ENCODE data around the gene PSD4. TPM values are rescaled to one million over a fixed set of nuclear protein-coding genes. Genes with fewer than 3 reads are reported as not detected.

PSD4 gene
- total and polyA plus RNA-seq, 12 donors: 19.2 to 164 (median 70.5) TPM

DNA sequence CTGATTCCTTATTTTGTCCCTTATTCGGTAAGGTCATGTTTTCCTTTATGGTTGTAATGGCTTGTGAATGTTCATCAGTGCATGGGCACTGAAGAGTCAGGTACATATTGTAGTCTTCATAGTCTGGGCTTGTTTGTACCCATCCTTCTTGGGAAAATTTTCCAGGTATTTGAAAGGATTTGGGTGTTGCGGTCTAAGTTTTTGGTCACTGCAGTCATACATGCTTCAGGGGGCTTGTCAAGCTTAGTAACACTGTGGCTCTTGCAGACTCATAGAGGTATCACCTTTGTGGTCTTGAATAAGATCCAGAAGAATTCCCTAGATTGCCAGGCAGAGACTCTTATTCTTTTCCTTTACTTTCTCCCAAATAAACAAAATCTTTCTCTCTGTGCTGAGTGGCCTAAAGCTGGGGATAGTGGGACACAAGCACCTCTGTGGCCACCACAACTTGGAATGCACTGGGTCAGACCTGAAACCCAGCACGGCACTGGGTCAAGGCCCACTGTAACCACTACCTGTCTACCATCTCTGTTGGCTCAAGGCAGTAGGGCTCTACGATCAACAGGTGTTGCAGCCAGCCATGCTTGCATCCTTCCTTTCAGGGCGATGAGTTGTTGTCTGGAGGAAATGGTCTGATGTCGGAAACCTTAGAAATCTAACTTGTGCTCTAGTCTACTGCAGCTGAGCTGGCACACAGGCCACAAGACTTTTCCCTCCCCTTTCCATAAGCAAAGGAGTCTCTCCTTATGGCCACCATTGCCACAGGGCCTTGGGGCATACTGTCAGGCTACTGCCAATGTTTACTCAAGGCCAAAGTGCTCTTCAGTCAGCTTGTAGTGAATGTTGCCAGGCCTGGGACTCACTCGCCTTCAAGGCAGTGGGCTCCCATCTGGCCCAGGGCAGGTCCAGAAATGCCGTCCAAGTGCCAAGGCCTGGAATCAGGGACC is 24.9 kb upstream of the PSD4 start:
- DNase-seq: no peak
- intact Hi-C loops (cut with DNase I): no loop called here
- no peak for TF ChIP-seq POLR2A (IDR thresholded peaks at IDR 0.05)
- TF ChIP-seq, protein P1, sequence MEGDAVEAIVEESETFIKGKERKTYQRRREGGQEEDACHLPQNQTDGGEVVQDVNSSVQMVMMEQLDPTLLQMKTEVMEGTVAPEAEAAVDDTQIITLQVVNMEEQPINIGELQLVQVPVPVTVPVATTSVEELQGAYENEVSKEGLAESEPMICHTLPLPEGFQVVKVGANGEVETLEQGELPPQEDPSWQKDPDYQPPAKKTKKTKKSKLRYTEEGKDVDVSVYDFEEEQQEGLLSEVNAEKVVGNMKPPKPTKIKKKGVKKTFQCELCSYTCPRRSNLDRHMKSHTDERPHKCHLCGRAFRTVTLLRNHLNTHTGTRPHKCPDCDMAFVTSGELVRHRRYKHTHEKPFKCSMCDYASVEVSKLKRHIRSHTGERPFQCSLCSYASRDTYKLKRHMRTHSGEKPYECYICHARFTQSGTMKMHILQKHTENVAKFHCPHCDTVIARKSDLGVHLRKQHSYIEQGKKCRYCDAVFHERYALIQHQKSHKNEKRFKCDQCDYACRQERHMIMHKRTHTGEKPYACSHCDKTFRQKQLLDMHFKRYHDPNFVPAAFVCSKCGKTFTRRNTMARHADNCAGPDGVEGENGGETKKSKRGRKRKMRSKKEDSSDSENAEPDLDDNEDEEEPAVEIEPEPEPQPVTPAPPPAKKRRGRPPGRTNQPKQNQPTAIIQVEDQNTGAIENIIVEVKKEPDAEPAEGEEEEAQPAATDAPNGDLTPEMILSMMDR (IDR thresholded peaks at IDR 0.05): no peak
- H3K36me3 ChIP-seq (replicated peaks in 1 of 2): no peaks in the 10 kb centered on the region
- no peak overlapping the region for H3K27ac ChIP-seq
- no peaks in the 10 kb centered on the region for H3K4me1 ChIP-seq (replicated peaks in 1 of 2)
- no peaks in the 10 kb centered on the region for H3K9me3 ChIP-seq (replicated peaks in 1 of 3)
- H3K4me3 ChIP-seq: no peak overlapping the region
- WGBS, 4 donors: 72 to 78% (median 76%) methylated on average over 7 to 8 of the region's 8 CpGs
- no peaks in the 10 kb centered on the region for H3K27me3 ChIP-seq

DNA sequence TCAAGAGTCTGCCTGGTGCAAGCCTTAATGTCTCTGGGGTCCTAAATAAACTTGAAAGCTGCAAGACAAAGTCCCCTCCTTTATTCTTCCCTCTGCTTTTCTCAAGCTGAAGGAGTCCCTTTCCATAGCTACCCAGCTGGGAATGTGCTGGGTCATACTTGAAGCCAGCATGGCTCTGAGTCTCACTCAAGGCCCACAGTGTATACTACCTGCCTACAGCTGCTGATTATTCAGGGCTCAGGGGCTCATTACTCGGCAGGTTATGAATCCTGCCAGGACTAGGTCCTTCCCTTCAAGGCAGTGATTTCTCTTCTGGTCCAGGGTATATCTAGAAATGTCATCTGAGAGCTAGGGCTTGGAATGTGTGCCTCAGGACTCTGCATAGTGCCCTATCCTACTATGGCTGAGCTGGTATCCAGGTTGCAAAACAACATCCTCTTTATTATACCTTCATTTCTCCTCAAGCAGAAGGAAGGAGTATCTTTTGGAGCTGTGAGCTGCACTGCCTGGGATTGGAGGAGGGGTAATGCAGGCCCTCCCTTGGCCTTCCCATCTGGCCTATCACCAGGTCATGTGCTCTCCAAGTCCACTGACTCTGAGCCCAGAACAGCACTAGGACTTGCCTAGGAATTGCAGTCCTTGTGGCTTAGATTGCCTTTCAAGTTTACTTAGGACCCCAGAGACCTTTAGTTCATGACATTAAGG is 24.1 kb upstream of the PSD4 start:
- TF ChIP-seq, protein P1 (IDR thresholded peaks at IDR 0.05): no peak
- no peak for TF ChIP-seq POLR2A (IDR thresholded peaks at IDR 0.05)
- no peaks in the 10 kb centered on the region for H3K9me3 ChIP-seq (replicated peaks in 1 of 3)
- H3K36me3 ChIP-seq (replicated peaks in 1 of 2): no peaks in the 10 kb centered on the region
- H3K27me3 ChIP-seq: no peaks in the 10 kb centered on the region
- no peak overlapping the region for H3K4me3 ChIP-seq
- H3K27ac ChIP-seq: no peak overlapping the region
- no peaks in the 10 kb centered on the region for H3K4me1 ChIP-seq (replicated peaks in 1 of 2)
- WGBS, 4 donors: 79 to 100% (median 85%) methylated on average over 1 of the region's 1 CpG
- DNase-seq: peak in 2 of 7 donors; percentile 21 to 49
- intact Hi-C loops (cut with DNase I): no loop called here

DNA sequence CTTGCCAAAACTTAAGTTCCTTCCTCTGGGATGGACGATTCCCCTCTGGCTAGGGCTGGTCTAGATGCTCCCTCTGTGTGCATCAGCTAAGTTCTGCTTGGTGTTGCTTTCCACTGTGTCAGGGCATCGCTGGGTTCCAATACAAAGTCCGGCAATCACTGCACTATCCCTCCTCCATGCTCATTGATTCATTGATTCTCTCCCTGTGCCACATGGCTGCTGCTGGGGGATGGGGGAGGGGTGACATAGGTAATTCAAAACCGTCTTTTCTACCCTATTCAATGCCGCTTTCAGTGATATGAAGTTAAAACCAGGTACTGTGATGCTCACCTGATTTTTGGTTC is 23.5 kb upstream of the PSD4 start:
- Histone ChIP-seq H3K4me1 (replicated peaks in 1 of 2) (no peaks in the 10 kb centered on the region), H3K27me3 (no peaks in the 10 kb centered on the region), H3K27ac (no peak overlapping the region), H3K36me3 (replicated peaks in 1 of 2) (no peaks in the 10 kb centered on the region), H3K9me3 (replicated peaks in 1 of 3) (no peaks in the 10 kb centered on the region), H3K4me3 (no peak overlapping the region)
- WGBS, 4 donors: 90 to 91% (median 90%) methylated on average over 5 of the region's 5 CpGs
- TF ChIP-seq, protein P1 (IDR thresholded peaks at IDR 0.05): no peak
- no peak for TF ChIP-seq POLR2A (IDR thresholded peaks at IDR 0.05)
- peak in 1 of 7 donors; percentile 4 for DNase-seq
- intact Hi-C loops (cut with DNase I): no loop called here

DNA sequence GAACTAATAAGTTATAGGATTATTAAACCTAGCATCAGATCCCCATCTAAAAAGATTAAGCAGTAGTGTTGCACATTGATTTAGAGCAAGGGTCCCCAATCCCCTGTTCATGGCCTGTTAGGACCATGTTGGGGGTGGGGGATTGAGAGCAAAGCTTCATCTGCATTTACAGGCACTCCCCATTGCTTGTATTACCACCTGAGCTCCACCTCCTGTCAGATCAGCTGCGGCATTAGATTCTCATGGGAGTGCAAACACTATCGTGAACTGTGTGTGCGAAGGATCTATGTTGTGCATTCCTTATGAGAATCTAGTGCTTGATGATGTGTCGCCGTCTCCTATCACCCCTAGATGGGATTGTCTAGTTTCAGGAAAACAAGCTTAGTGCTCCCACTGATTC is 18.4 kb upstream of the PSD4 start:
- TF ChIP-seq, protein P1 (IDR thresholded peaks at IDR 0.05): no peak
- no peak for TF ChIP-seq POLR2A (IDR thresholded peaks at IDR 0.05)
- Histone ChIP-seq H3K27ac (no peak overlapping the region), H3K9me3 (replicated peaks in 1 of 3) (no peaks in the 10 kb centered on the region), H3K36me3 (replicated peaks in 1 of 2) (no peaks in the 10 kb centered on the region), H3K4me3 (no peak overlapping the region), H3K27me3 (no peaks in the 10 kb centered on the region), H3K4me1 (replicated peaks in 1 of 2) (peaks cover 8 to 11% of the 10 kb centered on the region in 2 donors)
- 77 to 96% (median 90%) methylated on average over 5 of the region's 5 CpGs for WGBS, 4 donors
- intact Hi-C loops (cut with DNase I): no loop called here
- peak in 1 of 7 donors; percentile 23 for DNase-seq

All from adrenal gland (tissue), 12 donors.